CD4-positive, alpha-beta T cell (primary cell): ENCODE measurements around the gene DLG1. TPM values are rescaled to one million over a fixed set of nuclear protein-coding genes. Genes with fewer than 3 reads are reported as not detected.

Experiments used
- ATAC-seq: fragments of 200-7000 bp; cut with Tn5 transposase; one replicate; pipeline ENCODE4 v1.10.0; 2022; ENCODE audit warnings: mild to moderate bottlenecking; ENCODE audit not compliant: poor library complexity
- CTCF ChIA-PET: fragments of 350-600 bp; sonication (Branson Sonifier 250); formaldehyde crosslinking; loops from one replicate; lab custom pipeline; 2021; ENCODE audit warnings: antibody characterized with exemption, inconsistent platforms; lab: Charles Lee
- POLR2A ChIA-PET: fragments of 350-600 bp; sonication (Branson Sonifier 250); formaldehyde crosslinking; loops from one replicate; lab custom pipeline; 2021; ENCODE audit warnings: antibody characterized with exemption, inconsistent platforms; lab: Charles Lee
- DNase-seq, 14 experiments: peaks; one replicate each; pipeline ENCODE4 v3.0.0-alpha.2; 2013 to 2020; ENCODE audit warnings: mixed read lengths in 2 of 14
- H3K27ac ChIP-seq, 2 donors: one replicate each; pipeline versions ENCODE4 v1.5.1 to v1.7.0; 2013; ENCODE audit warnings: low read length in 2 of 2, low read depth in 1 of 2, mild to moderate bottlenecking in 1 of 2
- H3K27me3 ChIP-seq, 2 experiments: 1 replicate in 1 of 2; 2 replicates in 1 of 2; pipeline versions ENCODE4 v1.6.1 to v1.7.0; 2013; ENCODE audit warnings: low read length in 2 of 2, control low read depth in 1 of 2, mild to moderate bottlenecking in 1 of 2, moderate library complexity in 1 of 2; ENCODE audit not compliant: insufficient read depth in 2 of 2, control insufficient read depth in 1 of 2
- H3K36me3 ChIP-seq: one replicate; pipeline ENCODE4 v1.6.1; 2013; ENCODE audit warnings: low read length, control low read depth; ENCODE audit not compliant: insufficient read depth
- H3K4me1 ChIP-seq: one replicate; pipeline ENCODE4 v1.6.1; 2013; ENCODE audit warnings: low read length, control low read depth; ENCODE audit not compliant: insufficient read depth
- H3K4me3 ChIP-seq: one replicate; pipeline ENCODE4 v1.5.1; 2013; ENCODE audit warnings: mild to moderate bottlenecking, low read length, moderate library complexity
- H3K9me3 ChIP-seq, 2 experiments: 1 replicate in 1 of 2; 2 replicates in 1 of 2; pipeline versions ENCODE4 v1.6.1 to v1.7.0; 2013; ENCODE audit warnings: low read length in 2 of 2, mild to moderate bottlenecking in 2 of 2, control low read depth in 1 of 2, moderate library complexity in 1 of 2; ENCODE audit not compliant: control insufficient read depth in 1 of 2, insufficient read depth in 1 of 2
- H3K27ac Mint-ChIP-seq: one replicate; pipeline ENCODE4 v1.8.0; 2020; ENCODE audit warnings: mixed read lengths
- H3K27me3 Mint-ChIP-seq: one replicate; pipeline ENCODE4 v1.8.0; 2021; ENCODE audit warnings: mixed read lengths
- H3K36me3 Mint-ChIP-seq: one replicate; pipeline ENCODE4 v1.8.0; 2021; ENCODE audit warnings: low read depth, mixed read lengths
- H3K4me1 Mint-ChIP-seq: one replicate; pipeline ENCODE4 v1.8.0; 2021; ENCODE audit warnings: low read depth, mixed read lengths
- H3K4me3 Mint-ChIP-seq: one replicate; pipeline ENCODE4 v1.8.0; 2020; ENCODE audit warnings: mild to moderate bottlenecking, mixed read lengths
- H3K9me3 Mint-ChIP-seq: one replicate; pipeline ENCODE4 v1.8.0; 2020; ENCODE audit warnings: mixed read lengths
- intact Hi-C, 2 experiments: fragments of 100-400 bp; cut with DNase I in 1 of 2; cut with micrococcal nuclease in 1 of 2; formaldehyde crosslinking; loops; one replicate each; pipeline versions ENCODE4 v1.15.1 to v1.9.0; 2023 to 2025; cut with DNase I, micrococcal nuclease
- total RNA-seq, 174 experiments: library from RNA in 2 of 174; stranded (reverse) in 2 of 174; gene quantifications; one replicate each; pipeline ENCODE4 v1.2.3 and lab custom pipeline; 2021 to 2026
- TF ChIP-seq, protein P1 (sequence below): fragments of 200-600 bp; IDR thresholded peaks from one replicate; pipeline ENCODE4 v1.8.0; 2022; ENCODE audit warnings: antibody characterized with exemption, mild to moderate bottlenecking

DLG1 gene
- total RNA-seq, 2 experiments from 2014 or later, result 86.8 to 91.8 TPM

DNA sequence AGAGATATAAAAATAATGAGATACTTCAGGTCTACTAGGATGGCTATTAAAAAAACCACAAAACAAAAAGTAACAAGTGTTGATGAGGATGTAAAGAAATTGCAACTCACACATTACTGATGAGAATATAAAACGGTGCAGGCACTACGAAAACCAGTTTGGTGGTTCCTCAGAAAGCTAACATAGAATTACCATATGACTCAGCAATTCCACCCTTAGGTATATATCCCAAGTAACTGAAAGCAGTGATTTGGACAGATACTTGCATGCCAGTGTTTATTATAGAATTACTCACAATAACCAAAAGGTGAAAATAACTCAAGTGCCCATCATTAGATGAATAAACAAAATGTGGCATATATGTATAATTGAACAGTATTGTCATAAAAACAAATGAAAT is 181.3 kb downstream of the DLG1 start:
- no peaks in the 10 kb centered on the region for H3K27me3 ChIP-seq
- H3K4me3 Mint-ChIP-seq, result no peak overlapping the region
- H3K27me3 Mint-ChIP-seq, result no peaks in the 10 kb centered on the region
- no peaks in the 10 kb centered on the region for H3K9me3 Mint-ChIP-seq
- TF ChIP-seq, protein P1, sequence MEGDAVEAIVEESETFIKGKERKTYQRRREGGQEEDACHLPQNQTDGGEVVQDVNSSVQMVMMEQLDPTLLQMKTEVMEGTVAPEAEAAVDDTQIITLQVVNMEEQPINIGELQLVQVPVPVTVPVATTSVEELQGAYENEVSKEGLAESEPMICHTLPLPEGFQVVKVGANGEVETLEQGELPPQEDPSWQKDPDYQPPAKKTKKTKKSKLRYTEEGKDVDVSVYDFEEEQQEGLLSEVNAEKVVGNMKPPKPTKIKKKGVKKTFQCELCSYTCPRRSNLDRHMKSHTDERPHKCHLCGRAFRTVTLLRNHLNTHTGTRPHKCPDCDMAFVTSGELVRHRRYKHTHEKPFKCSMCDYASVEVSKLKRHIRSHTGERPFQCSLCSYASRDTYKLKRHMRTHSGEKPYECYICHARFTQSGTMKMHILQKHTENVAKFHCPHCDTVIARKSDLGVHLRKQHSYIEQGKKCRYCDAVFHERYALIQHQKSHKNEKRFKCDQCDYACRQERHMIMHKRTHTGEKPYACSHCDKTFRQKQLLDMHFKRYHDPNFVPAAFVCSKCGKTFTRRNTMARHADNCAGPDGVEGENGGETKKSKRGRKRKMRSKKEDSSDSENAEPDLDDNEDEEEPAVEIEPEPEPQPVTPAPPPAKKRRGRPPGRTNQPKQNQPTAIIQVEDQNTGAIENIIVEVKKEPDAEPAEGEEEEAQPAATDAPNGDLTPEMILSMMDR, result no peak
- no peak overlapping the region for H3K27ac Mint-ChIP-seq
- H3K4me1 ChIP-seq, result no peaks in the 10 kb centered on the region
- CTCF ChIA-PET, result no interaction called here
- H3K4me1 Mint-ChIP-seq, result no peaks in the 10 kb centered on the region
- ATAC-seq, result no peak
- no peak overlapping the region for H3K27ac ChIP-seq
- DNase-seq, result no peak
- no peak overlapping the region for H3K4me3 ChIP-seq
- H3K9me3 ChIP-seq, result no peaks in the 10 kb centered on the region
- POLR2A ChIA-PET, result no interaction called here
- peaks cover 64% of the 10 kb centered on the region for H3K36me3 Mint-ChIP-seq
- intact Hi-C loops, result no loop called here
- H3K36me3 ChIP-seq, result peaks cover 8% of the 10 kb centered on the region

DNA sequence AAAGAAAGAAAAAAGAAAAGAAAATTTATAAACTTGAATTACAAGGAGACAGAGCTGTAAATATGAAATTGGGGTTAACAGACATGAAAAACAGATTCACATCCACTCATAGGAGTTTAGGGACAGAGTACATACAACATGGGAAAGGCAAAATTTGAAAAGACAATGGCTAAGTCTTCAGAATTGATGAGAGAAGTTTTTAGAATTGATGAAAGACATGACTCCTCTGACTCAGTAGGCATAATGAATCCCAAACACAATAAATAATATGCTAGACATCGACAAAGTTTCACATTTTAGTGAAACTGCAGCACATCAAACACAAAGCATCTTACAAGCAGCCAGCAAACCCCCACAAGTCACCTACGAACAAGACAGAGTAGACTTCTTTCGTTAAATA is 184.4 kb downstream of the DLG1 start:
- no peak for DNase-seq
- H3K4me1 ChIP-seq, result no peaks in the 10 kb centered on the region
- no peaks in the 10 kb centered on the region for H3K27me3 Mint-ChIP-seq
- H3K27ac Mint-ChIP-seq, result no peak overlapping the region
- POLR2A ChIA-PET, result no interaction called here
- H3K9me3 ChIP-seq, result no peaks in the 10 kb centered on the region
- CTCF ChIA-PET, result no interaction called here
- H3K36me3 ChIP-seq, result peaks cover 27% of the 10 kb centered on the region
- no peak overlapping the region for H3K4me3 Mint-ChIP-seq
- H3K4me1 Mint-ChIP-seq, result no peaks in the 10 kb centered on the region
- no peaks in the 10 kb centered on the region for H3K27me3 ChIP-seq
- H3K9me3 Mint-ChIP-seq, result no peaks in the 10 kb centered on the region
- H3K4me3 ChIP-seq, result no peak overlapping the region
- no peak overlapping the region for H3K27ac ChIP-seq
- ATAC-seq, result no peak
- peaks cover 82% of the 10 kb centered on the region for H3K36me3 Mint-ChIP-seq
- TF ChIP-seq, protein P1, result no peak
- intact Hi-C loops, result no loop called here

DNA sequence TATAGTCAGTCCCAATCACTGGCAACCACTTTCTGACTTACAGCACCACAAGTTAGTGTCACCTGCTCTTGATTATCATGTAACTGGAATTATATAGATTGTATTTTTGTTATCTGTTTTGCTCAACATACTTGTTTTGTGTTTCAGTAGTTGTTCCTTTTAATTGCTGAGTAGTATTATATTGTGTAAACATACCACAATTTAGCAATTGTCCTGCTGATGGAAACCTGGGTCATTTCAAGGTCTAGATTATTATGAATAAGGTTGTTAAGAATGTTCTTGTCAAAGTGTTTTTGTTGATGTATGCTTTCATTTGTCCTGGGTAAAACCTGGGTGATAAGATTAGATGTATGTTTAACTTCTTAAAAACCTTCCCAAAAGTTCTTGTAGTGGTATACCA is 186.7 kb downstream of the DLG1 start:
- H3K27me3 ChIP-seq, result no peaks in the 10 kb centered on the region
- H3K27ac ChIP-seq, result no peak overlapping the region
- no peak overlapping the region for H3K4me3 Mint-ChIP-seq
- no peak for ATAC-seq
- peaks cover 27% of the 10 kb centered on the region for H3K36me3 ChIP-seq
- no peaks in the 10 kb centered on the region for H3K4me1 Mint-ChIP-seq
- no peaks in the 10 kb centered on the region for H3K9me3 ChIP-seq
- TF ChIP-seq, protein P1, result no peak
- H3K4me3 ChIP-seq, result no peak overlapping the region
- peaks cover 87% of the 10 kb centered on the region for H3K36me3 Mint-ChIP-seq
- CTCF ChIA-PET, result no interaction called here
- intact Hi-C loops, result no loop called here
- H3K9me3 Mint-ChIP-seq, result no peaks in the 10 kb centered on the region
- H3K27me3 Mint-ChIP-seq, result no peaks in the 10 kb centered on the region
- no peaks in the 10 kb centered on the region for H3K4me1 ChIP-seq
- H3K27ac Mint-ChIP-seq, result no peak overlapping the region
- no peak for DNase-seq
- POLR2A ChIA-PET, result no interaction called here
